Daoy (cell line): Measurements from ENCODE around the gene CADPS2. TPM values are rescaled to one million over a fixed set of nuclear protein-coding genes. Genes with fewer than 3 reads are reported as not detected.

Experiments used
- DNase-seq: peaks from one replicate; pipeline ENCODE4 v3.0.0-alpha.2; 2015; ENCODE audit warnings: low read depth
- total RNA-seq: library from RNA; depleted of rRNA; stranded (reverse); fragments of >200 nt; shearing (Covaris generic); gene quantifications from 2 replicates; pipeline ENCODE4 v1.2.3, GENCODE V29; 2014

CADPS2 gene
- total RNA-seq, 1 experiment from 2014 or later: 12.2 TPM

DNA sequence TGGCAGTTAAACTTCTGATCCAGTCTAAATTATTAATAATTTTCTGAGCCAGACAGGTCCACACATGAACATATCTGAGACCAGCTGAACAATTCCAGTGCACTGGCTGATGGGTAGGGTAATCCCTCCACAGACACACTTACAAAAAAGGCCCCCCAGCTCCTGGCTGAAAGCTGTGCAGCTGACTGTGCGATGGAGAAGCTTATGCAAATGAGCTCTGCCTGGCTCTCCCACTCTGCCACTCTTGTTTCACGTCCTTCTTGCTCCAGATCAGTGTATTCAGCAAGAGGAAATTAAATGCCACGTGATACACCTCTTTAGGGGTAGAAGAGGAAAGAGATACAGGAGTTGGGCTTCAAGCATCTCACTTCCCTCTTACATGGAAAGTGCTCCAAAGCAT lies 505.3 kb downstream of the CADPS2 start:
- no peak for DNase-seq

DNA sequence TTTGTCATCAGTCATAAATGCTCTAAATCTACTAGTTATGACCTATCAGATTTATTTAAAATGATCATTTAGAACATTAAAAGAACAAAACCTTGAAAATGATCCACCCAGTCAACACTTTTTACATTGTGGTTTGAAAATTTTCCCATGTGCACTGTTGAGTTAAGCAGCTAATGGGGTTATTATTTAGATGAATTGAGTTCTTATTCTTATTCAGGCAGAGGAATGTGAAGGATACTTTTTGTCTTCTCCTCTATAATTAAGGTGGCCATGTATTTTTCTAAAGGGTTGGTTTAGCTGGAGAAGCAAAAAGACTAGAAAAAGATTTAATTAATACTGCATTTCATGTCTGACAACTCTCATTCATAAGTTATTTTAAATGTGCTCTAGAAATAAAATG lies 506.8 kb downstream of the CADPS2 start:
- DNase-seq: no peak

DNA sequence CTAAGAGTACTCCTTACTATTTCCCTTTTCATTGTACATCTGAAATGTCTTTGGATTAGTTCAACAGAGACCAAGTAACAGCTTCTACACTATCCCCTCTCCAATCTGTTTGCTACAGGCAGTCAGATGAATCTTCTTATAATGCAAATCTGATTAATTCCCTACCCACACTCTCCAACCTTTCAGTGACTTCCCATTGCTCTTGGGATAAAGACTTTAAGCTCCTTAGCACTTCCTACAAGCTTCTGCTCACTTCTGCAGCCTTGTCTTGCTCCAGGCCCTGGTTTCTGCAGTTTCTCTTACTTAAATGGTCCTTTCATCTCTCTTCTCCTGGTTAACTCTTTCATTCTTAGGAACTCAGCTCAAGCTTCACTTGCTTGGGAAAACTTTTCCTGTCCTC lies 516.5 kb downstream of the CADPS2 start:
- no peak for DNase-seq

- DNase-seq: peak; percentile 10
Measured at GRCh38 chr7:122364761-122365280, 521.4 kb downstream of the CADPS2 start.

GRCh38 chr7:122363144-122363543 lies 523.1 kb downstream of the CADPS2 start:
- no peak for DNase-seq

DNA sequence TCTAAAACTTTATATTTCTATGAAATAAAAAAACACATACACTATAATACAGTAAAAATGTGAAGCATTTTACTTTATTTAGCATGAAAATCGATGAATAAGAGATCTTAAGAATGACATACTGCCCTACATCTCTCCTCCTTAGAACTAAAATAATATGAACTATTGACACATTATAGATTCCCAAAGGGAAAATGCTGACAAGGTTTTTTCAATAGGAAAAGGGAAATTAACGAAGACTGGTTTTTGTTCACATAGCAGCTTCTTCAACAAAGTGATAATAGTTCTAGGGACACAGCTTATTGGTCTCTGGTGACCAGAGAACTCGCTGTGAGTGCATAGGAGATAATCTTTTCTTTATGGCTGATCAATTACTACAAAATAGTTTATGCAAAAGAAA lies 523.8 kb downstream of the CADPS2 start:
- DNase-seq: no peak

- no peak for DNase-seq
Measured at GRCh38 chr7:122354656-122355055, 531.6 kb downstream of the CADPS2 start.

DNA sequence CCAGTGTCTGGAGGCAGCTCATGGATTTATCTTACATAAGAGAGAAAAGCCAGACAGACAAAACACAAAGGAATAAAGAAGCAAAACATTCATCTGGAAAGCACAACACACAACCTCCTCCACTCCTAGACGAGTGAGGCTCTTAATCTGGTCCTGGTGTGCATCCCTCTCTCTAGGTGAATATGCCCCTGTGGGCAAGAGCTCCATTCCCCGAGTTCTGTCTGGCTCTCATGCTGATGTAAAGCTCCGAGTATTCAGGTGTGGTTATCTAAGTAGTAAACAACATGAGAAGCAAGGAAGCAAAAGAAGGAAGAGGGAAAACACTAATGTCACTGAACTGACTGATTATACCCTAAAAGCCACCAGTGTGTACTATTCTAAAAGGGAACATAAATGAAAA lies 533.8 kb downstream of the CADPS2 start:
- DNase-seq: no peak

GRCh38 chr7:122350701-122351100 lies 535.6 kb downstream of the CADPS2 start:
- DNase-seq: no peak

- DNase-seq: no peak
Measured at GRCh38 chr7:122344303-122344620, 542.0 kb downstream of the CADPS2 start.

DNA sequence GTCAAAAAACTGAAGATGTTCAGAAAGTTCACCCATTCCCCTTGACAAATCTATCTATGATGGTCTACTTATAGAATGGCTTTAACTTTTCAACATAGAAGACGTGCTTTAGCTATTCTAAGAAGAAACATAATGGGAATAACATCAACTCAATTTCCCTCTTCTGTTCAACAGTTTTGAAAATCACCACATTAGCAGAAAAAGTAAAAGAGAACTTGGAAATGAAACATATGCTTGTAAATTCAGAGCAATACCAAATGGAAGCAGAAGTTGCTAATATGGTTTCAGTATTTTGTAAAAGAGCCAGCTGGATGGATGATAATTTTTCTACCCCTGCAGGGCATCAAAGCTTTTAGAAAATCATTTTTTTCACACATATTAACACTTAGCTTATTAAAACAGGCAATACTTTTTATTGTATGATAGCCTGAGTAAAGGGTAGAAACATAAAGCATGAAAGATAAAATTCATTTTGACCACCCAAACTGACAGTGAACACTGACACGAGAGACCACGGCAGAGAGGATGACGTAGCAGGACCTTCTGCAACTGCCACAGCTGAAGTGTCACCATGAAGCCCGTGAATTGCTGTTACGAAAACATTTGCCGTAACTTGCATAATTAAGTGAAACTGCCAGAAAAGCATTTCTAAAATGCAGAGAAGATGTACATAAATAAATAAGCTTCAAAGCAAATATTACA lies 542.5 kb downstream of the CADPS2 start:
- DNase-seq: no peak

- no peak for DNase-seq
Measured at GRCh38 chr7:122340427-122340826, 545.8 kb downstream of the CADPS2 start.

DNA sequence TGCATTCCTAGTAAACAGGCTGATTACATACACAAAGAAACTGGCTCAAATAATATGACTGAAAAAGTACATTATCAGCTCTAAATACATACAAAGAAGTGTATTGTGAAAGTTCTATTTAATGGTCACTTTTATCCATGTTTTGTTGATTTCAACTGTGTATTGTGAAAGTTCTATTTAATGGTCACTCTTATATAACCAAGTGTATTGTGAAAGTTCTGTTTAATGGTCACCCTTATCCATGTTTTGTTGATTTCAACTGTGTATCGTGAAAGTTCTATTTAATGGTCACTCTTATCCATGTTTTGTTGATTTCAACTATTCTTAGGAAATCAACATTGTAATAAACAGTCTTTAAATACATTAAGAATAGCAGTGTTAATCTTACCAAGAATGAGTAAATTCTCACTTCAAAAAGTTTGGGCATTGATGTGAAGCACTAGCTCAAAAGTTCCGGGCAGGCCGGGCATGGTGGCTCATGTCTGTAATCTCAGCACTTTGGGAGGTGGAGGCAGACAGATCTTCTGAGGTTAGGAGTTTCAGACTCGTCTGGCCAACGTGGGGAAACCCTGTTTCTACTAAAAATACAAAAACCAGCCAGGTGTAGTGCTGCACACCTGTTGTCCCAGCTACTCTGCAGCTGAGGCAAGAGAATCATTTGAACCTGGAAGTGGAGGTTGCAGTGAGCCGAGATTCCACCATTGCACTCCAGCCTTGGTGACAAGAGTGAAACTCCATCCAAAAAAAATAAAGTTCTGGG lies 546.9 kb downstream of the CADPS2 start:
- no peak for DNase-seq

- DNase-seq: no peak
Measured at GRCh38 chr7:122337011-122337410, 549.2 kb downstream of the CADPS2 start.

DNA sequence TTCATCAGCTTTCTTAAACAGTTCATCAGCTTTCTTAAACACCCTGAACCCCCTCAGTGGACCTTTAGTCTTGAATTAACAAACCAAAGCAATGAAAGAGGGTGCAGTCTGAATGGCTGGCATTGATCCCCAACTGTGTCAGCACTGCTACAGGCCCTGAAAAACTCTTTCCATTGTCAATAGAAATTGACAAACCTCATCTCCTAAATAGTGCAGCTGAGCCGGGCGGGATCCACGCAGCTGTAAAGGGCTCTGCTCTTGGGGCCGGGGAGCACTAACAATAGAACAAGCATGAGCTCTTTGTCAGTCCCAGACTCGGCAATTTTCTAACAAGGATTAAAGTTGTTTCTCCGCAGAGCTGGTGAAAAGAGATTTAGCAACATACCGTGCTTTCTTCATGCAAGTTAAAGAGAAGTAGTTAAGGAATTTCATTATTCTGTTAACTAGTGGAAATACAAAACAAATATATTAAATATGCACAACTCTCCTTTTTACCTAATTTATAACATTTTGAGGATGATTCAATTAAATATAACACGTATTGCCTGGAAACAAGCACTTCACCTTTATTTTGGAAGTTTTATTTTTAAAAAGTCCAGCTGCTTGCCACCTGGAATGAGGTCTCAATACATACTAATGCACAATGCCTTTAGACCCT lies 557.0 kb downstream of the CADPS2 start:
- no peak for DNase-seq

DNA sequence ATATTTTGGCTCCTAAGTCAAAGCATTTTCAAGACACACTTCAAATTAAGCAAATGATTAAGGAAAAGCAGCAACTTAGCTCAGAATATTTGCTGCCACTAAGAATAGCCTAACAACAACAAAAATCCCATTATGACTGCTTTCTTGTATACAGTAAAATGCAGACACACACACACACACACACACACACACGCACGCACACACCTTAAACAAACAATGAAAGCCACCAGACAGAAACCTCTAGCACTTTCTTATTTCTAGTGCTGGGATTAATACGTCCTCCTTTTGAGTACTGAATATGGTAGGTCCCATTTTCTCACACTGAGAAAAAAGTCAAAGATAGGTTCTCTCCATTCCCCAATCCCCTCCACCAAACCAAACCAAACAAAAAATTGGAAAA lies 558.3 kb downstream of the CADPS2 start:
- no peak for DNase-seq

GRCh38 chr7:122316467-122317388 lies 569.5 kb downstream of the CADPS2 start:
- DNase-seq: peak; percentile 31

DNA sequence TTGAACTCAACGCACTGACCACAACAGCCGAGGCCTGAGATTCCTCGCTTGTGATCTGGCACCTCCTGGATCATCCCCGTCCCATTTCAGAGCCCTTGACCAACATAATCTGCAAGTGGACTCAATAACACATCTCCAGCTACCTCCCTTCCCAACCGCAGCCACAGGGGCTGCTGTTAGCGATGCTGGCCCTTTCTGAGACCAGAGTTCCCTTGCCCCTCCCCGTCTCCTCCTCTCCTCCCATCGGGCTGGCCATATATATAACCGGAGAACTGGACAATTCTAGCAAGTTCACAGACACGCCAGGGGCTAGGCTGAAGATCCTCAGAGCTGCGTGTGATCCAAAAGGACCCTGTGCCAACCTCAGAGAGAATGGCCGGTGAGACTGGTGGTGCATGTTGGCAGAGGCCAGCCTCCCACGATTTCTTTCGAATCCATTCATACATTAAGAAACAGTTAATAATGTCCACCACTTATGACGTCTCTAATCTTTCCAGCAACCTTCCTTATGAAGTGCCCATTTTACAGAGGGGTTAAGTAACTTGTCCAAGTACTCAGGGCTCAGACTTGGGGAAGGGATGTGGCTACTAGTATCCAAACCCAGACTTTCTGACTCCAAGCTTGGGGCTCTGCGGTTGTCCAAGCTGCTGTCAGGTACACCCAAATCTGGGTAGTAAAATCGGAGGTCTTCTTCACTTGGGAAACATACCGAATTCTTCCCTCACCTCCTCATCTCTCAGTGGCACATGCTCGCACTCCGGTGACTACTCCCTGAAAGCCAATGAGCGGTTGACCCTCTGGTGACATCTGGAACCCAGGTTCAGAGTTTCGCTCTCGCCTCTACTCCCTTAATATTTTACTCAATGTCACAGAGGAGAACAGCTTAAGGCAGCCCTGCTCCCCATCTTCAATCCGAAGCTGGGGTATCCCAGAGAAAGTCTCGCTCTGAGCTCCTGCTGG lies 570.5 kb downstream of the CADPS2 start:
- DNase-seq: peak; percentile 19

DNA sequence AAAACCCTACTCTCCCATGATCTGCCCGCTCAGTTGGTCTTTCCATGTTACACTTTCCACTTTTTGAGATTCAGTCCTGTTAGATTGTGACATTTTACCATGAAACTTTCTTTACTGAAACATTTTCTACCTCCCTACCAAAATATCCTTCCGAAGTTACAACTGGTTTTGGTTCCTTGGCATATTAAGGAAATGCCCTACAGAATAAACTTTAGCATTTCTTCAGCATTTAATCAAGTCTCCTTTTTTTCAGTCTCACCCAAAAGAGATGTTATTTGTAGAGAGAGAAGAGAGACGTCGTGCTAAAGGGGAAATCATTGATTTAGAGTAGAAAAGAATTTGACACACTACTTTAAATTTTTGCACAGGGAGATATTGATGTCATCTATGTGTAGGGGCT lies 572.0 kb downstream of the CADPS2 start:
- no peak for DNase-seq

DNA sequence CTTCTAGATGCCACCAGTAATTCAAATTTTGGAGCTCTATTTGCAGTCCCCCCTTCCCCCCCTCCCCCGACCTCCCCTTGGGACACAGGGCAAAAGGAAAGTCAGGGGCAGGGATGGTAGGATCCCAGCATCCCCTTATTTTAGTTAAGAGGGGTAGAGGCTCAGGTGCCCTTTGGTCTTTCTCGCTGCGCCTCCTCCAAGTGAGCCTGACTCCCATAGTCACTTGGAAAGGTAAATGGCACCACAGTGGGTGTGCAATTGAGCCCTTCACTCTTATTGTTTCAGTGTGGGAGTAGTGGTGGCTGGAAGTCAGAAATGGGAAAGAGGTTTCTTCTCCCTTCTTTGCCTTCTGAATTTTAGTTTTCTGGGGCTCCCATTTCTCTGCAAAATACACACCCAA lies 573.5 kb downstream of the CADPS2 start:
- DNase-seq: no peak
